ENCODE results near the gene FAM3D.

DNA sequence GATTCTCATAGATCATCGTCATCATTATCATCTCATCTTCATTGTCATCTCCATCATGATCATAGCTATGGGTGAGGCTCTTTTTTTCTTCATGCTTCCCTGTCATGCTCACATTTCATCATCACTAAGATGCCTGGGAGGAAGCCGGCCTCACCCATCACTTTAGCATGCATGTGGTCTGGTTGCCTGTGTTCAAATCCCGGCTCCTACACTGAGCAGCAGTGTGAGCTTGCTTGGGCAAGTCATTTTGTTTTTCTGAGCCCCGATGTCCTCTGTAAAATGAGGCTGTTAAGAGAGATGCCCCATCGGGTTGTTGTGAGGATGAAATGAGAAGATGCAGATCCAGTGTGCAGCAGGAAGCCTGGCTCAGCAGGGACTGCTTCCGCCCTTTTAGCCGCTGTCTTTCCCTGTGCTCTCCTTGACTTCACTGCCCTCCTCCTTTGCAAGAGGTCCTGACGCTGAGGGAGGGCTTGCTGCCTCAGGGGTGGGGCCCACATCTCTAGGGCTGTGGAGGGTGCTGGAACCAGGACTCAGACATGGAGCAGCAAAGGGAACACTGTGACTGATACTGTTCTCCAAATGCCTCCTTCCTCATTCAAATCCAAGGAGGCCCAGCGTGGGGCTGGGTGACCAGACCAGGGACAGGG, 14.4 kb upstream of the FAM3D start:
- TF ChIP-seq, protein P1, sequence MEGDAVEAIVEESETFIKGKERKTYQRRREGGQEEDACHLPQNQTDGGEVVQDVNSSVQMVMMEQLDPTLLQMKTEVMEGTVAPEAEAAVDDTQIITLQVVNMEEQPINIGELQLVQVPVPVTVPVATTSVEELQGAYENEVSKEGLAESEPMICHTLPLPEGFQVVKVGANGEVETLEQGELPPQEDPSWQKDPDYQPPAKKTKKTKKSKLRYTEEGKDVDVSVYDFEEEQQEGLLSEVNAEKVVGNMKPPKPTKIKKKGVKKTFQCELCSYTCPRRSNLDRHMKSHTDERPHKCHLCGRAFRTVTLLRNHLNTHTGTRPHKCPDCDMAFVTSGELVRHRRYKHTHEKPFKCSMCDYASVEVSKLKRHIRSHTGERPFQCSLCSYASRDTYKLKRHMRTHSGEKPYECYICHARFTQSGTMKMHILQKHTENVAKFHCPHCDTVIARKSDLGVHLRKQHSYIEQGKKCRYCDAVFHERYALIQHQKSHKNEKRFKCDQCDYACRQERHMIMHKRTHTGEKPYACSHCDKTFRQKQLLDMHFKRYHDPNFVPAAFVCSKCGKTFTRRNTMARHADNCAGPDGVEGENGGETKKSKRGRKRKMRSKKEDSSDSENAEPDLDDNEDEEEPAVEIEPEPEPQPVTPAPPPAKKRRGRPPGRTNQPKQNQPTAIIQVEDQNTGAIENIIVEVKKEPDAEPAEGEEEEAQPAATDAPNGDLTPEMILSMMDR (IDR thresholded peaks at IDR 0.05), result no peak
- TF ChIP-seq POLR2AphosphoS5 (IDR thresholded peaks at IDR 0.05; ENCODE audit: low read depth, low read length) (no peak), SIN3A (IDR thresholded peaks at IDR 0.05; ENCODE audit: borderline replicate concordance, insufficient read depth, low read depth, low read length) (no peak), TCF7L2 (IDR thresholded peaks at IDR 0.05; ENCODE audit: low read depth, low read length) (no peak)

Measured in Panc1 (cell line).